Measurements from ENCODE around the gene GPC1. TPM values are rescaled to one million over a fixed set of nuclear protein-coding genes. Genes with fewer than 3 reads are reported as not detected.
A peak's percentile ranks its signal among the peaks of the same experiment; 100 is the strongest.

Gene GPC1
- total RNA-seq, 4 donors from 2014 or later, result 0.88 to 62.2 (median 43.4) TPM

DNA sequence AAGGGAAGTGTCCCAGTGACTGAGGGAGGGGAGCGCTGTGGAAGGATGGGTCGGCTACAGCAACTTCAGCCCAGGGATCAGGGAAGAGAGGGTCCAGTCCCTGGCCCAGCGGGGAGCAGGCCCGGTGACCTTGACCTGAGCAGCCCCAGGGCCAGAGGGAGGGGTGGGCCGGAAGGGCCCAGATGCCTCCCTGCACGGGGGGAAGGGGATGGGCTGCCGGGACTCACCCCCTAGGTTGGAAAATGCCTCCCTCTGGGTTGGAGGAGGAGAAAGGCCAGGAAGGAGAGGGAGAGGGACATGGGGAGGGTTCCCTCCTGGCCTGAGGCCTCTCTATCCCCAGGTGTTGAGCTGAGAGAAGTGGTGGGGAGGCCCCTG lies 19.8 kb downstream of the GPC1 start:
- peaks cover 0 to 31% of the 10 kb centered on the region in 2 donors for H3K4me1 ChIP-seq
- H3K9me3 ChIP-seq, result no peaks in the 10 kb centered on the region
- TF ChIP-seq POLR2A (IDR thresholded peaks at IDR 0.05), result no peak
- TF ChIP-seq, protein P1, sequence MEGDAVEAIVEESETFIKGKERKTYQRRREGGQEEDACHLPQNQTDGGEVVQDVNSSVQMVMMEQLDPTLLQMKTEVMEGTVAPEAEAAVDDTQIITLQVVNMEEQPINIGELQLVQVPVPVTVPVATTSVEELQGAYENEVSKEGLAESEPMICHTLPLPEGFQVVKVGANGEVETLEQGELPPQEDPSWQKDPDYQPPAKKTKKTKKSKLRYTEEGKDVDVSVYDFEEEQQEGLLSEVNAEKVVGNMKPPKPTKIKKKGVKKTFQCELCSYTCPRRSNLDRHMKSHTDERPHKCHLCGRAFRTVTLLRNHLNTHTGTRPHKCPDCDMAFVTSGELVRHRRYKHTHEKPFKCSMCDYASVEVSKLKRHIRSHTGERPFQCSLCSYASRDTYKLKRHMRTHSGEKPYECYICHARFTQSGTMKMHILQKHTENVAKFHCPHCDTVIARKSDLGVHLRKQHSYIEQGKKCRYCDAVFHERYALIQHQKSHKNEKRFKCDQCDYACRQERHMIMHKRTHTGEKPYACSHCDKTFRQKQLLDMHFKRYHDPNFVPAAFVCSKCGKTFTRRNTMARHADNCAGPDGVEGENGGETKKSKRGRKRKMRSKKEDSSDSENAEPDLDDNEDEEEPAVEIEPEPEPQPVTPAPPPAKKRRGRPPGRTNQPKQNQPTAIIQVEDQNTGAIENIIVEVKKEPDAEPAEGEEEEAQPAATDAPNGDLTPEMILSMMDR (IDR thresholded peaks at IDR 0.05), result no peak
- H3K27me3 ChIP-seq, result no peaks in the 10 kb centered on the region
- no peaks in the 10 kb centered on the region for H3K36me3 ChIP-seq
- no peak for DNase-seq
- H3K27ac ChIP-seq, result peak overlapping the region in 1 of 2 donors; percentile 54
- intact Hi-C loops (cut with DNase I; ENCODE audit: low total_unique reads), result no loop called here
- H3K4me3 ChIP-seq, result peak overlapping the region in 1 of 2 donors; percentile 11

DNA sequence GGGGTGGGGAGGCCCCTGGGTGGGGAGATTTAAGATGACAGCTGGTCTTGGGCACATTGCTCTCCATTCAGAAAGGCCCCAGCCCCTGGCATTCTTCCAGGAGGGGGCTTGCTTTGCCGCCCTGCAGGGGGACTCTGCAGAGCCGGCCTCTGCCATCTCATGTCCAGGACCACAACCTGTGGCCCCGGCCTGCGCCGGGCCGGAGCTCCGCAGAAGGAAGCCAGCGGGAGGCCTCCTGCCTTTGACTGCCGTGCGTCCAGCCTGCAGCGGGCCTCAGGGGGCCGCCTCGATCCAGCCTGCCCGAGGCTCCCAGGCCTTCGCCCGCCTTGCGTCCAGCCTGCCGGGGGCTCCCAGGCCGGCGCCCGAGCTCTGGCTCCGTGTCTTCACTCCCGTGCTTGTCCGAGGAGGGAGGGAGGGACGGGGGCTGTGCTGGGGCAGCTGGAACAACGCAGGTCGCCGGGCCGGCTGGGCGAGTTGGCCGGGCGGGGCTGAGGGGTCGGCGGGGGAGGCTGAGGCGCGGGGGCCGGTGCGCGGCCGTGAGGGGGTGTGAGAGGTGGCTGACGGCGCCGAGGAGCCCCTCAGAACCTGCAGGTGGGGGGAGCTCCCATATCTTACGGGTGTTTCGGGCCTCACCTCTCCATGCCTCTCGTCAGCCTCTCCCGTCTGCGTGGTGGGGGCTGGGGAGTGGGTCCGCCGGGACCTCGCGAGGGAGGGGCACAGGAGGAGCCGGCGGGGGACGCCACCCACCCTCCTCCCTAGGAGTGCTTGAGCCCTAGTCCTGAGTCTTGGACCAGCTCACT lies 20.4 kb downstream of the GPC1 start:
- Histone ChIP-seq H3K4me1 (peaks cover 0 to 31% of the 10 kb centered on the region in 2 donors), H3K27ac (peak overlapping the region; percentile 40 to 54), H3K4me3 (peak overlapping the region in 1 of 2 donors; percentile 11), H3K9me3 (no peaks in the 10 kb centered on the region), H3K27me3 (no peaks in the 10 kb centered on the region), H3K36me3 (no peaks in the 10 kb centered on the region)
- intact Hi-C loops (cut with DNase I; ENCODE audit: low total_unique reads), result no loop called here
- no peak for DNase-seq
- no peak for TF ChIP-seq POLR2A (IDR thresholded peaks at IDR 0.05)

DNA sequence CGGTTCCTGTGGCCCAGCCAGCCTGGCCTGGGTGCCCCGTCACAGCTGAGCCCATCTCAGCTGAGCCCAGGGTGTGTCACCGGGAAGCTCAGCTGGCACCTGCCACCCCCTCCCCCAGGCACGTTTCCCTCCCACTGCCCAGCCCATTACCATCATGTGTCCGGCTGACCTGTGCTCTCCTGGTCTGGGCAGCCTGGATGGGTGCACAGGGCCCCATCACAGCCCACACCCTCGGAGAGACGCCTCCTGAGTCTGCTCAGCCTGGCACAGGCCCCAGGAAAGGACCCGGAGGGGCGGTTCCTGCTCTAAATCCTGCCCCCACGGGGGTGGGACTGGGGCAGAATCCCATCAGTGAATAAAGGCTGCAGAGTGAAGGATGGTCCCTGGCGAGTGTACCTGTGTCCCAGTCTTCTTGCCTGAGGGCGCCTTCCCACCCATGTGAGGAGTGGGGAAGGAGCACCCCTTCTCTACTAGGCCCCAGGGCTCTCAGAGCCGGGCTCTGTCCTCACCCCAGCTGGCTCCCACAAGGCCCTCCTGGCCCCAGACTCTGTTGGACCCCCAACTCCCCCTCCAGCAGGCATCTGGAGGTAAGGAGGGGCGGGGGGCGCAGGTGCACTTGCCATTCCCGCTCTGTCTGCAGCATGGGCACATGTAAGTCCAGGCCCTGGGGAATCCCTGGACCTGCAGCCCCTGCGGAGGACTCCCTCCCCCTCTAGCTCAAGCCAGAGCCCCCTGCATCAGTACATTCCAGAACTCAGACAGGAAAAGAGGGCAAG lies 21.2 kb downstream of the GPC1 start:
- Histone ChIP-seq H3K36me3 (no peaks in the 10 kb centered on the region), H3K4me3 (peak overlapping the region in 1 of 2 donors; percentile 11), H3K9me3 (no peaks in the 10 kb centered on the region), H3K4me1 (peaks cover 0 to 30% of the 10 kb centered on the region in 2 donors), H3K27me3 (no peaks in the 10 kb centered on the region), H3K27ac (peak overlapping the region in 1 of 2 donors; percentile 54)
- TF ChIP-seq, protein P1 (IDR thresholded peaks at IDR 0.05), result no peak
- TF ChIP-seq POLR2A (IDR thresholded peaks at IDR 0.05), result no peak
- no peak for DNase-seq
- intact Hi-C loops (cut with DNase I; ENCODE audit: low total_unique reads), result no loop called here

DNA sequence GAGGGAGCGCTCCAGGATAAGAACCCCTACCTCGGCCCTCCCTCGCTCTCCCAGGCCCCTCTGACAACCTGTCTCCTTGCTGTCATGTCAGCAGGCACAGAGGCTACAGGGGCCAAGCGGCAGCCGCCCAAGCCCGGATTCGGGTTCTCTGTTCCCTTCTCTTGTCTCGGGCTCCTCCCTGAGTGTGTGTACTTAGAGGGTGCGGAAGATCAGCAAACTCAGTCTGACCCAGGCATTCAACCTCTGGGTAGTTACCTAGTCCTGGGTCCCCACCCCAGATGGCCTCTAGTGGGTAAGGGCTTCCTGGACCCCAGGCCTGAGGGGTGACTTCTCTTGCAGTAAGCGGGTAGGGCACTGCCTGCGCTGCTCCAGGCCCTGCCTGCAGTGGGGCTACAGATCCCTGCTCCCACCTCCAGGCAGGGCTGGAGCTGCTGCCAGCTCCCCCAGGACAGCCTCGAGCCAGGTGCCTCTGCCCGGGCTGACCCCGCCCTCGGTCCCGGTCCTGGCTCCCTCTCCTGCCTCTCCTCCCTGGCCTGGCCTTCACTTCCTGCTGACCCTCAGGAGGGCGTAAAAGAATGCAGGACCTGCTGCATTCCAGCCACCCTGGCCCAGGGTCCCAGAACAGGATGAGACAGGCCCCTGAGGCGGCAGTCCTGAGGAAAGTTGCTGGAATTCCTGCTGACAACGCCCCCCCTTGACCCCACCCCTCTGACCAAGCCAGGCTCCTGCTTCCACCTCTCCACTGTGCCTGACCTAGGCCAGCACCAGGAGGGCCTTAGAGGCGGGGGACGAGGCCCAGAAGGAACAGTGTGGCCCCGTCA lies 22.0 kb downstream of the GPC1 start:
- TF ChIP-seq POLR2A (IDR thresholded peaks at IDR 0.05), result no peak
- TF ChIP-seq, protein P1 (IDR thresholded peaks at IDR 0.05), result no peak
- Histone ChIP-seq H3K27ac (no peak overlapping the region), H3K36me3 (no peaks in the 10 kb centered on the region), H3K4me1 (peaks cover 0 to 22% of the 10 kb centered on the region in 2 donors), H3K9me3 (no peaks in the 10 kb centered on the region), H3K27me3 (no peaks in the 10 kb centered on the region), H3K4me3 (no peak overlapping the region)
- DNase-seq, result no peak
- intact Hi-C loops (cut with DNase I; ENCODE audit: low total_unique reads), result no loop called here

Data from uterus (tissue), 4 donors.